ENCODE measurements around the gene SLC17A9.

- TF ChIP-seq, protein P1, sequence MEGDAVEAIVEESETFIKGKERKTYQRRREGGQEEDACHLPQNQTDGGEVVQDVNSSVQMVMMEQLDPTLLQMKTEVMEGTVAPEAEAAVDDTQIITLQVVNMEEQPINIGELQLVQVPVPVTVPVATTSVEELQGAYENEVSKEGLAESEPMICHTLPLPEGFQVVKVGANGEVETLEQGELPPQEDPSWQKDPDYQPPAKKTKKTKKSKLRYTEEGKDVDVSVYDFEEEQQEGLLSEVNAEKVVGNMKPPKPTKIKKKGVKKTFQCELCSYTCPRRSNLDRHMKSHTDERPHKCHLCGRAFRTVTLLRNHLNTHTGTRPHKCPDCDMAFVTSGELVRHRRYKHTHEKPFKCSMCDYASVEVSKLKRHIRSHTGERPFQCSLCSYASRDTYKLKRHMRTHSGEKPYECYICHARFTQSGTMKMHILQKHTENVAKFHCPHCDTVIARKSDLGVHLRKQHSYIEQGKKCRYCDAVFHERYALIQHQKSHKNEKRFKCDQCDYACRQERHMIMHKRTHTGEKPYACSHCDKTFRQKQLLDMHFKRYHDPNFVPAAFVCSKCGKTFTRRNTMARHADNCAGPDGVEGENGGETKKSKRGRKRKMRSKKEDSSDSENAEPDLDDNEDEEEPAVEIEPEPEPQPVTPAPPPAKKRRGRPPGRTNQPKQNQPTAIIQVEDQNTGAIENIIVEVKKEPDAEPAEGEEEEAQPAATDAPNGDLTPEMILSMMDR (IDR thresholded peaks at IDR 0.05) = no peak
- no peak for TF ChIP-seq POLR2A (IDR thresholded peaks at IDR 0.05)
Observed at GRCh38 chr20:63007646-63008488, 55.4 kb downstream of the SLC17A9 start.

Measured in esophagus squamous epithelium (tissue), 4 donors.